Activated CD4-positive, alpha-beta T cell treated with anti-CD3 and anti-CD28 coated beads, Interleukin-10, Interleukin-2, amounts not matched to agents 100 ng/mL and 50 ng/mL, durations not matched to agents 16 hours and 8 hours (primary cell): ENCODE data around the gene CDH20.

Experiments
- DNase-seq: peaks from one replicate; pipeline ENCODE4 v3.0.0-alpha.2; 2020

Gene CDH20

GRCh38 chr18:61432590-61432989 lies 99.4 kb downstream of the CDH20 start:
- no peak for DNase-seq

GRCh38 chr18:61435064-61435652 lies 101.9 kb downstream of the CDH20 start:
- peak; percentile 30 for DNase-seq

GRCh38 chr18:61443081-61443725 lies 110.0 kb downstream of the CDH20 start:
- DNase-seq = no peak

GRCh38 chr18:61448316-61448715 lies 115.1 kb downstream of the CDH20 start:
- no peak for DNase-seq

GRCh38 chr18:61459896-61460648 lies 126.8 kb downstream of the CDH20 start:
- no peak for DNase-seq

- no peak for DNase-seq
These were observed 131.4 kb downstream of the CDH20 start for GRCh38 chr18:61464551-61465142.

GRCh38 chr18:61466736-61467135 lies 133.5 kb downstream of the CDH20 start:
- DNase-seq = no peak

GRCh38 chr18:61470031-61470674 lies 136.9 kb downstream of the CDH20 start:
- DNase-seq = no peak

GRCh38 chr18:61471541-61471940 lies 138.3 kb downstream of the CDH20 start:
- no peak for DNase-seq

- DNase-seq = no peak
These were observed 138.7 kb downstream of the CDH20 start for GRCh38 chr18:61471942-61472341.

GRCh38 chr18:61474341-61474740 lies 141.1 kb downstream of the CDH20 start:
- DNase-seq = no peak

- no peak for DNase-seq
These were observed 141.7 kb downstream of the CDH20 start for GRCh38 chr18:61474918-61475317.

GRCh38 chr18:61475931-61476330 lies 142.7 kb downstream of the CDH20 start:
- no peak for DNase-seq

- DNase-seq = no peak
These were observed 156.1 kb downstream of the CDH20 start for GRCh38 chr18:61489334-61489733.

GRCh38 chr18:61496374-61496773 lies 163.1 kb downstream of the CDH20 start:
- no peak for DNase-seq

- DNase-seq = no peak
These were observed 164.2 kb downstream of the CDH20 start for GRCh38 chr18:61497422-61497821.

GRCh38 chr18:61502472-61502871 lies 169.2 kb downstream of the CDH20 start:
- peak; percentile 23 for DNase-seq

- DNase-seq = no peak
These were observed 170.5 kb downstream of the CDH20 start for GRCh38 chr18:61503688-61504087.

- DNase-seq = no peak
These were observed 195.7 kb downstream of the CDH20 start for GRCh38 chr18:61528961-61529360.

- no peak for DNase-seq
These were observed 197.5 kb downstream of the CDH20 start for GRCh38 chr18:61530681-61531080.

- no peak for DNase-seq
These were observed 198.0 kb downstream of the CDH20 start for GRCh38 chr18:61531182-61531581.

GRCh38 chr18:61531891-61532290 lies 198.7 kb downstream of the CDH20 start:
- DNase-seq = no peak

- DNase-seq = no peak
These were observed 202.2 kb downstream of the CDH20 start for GRCh38 chr18:61535401-61535800.
